ENCODE measurements around the gene ACAP2.

Gene ACAP2

DNA sequence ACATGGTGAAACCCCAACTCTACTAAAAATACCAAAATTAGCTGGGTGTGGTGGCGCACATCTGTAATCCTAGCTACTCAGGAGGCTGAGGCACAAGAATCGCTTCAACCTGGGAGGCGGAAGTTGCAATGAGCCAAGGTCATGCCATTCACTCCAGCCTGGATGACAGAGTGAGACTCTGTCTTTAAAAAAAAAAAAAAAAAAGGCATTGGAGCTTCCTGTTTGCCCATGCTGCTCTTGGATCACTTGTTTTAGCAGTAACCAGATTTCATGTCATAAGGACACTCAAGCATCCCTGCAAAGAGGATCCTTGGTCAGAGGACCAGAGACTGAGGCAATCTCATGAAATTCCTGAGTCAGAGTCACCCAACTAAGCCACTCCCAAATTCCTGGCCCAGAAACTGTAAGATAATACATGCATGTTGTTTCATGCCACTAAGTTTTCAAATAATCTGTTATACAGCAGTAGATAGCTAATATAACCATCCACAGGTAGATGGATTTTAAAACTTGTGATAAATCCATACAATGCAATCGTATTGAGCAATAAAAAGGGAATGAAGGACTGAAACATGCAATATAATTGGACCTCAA, 89.8 kb downstream of the ACAP2 start:
- no peak for TF ChIP-seq CTCF (IDR thresholded peaks at IDR 0.05; ENCODE audit: low read depth, low read length)
- H3K4me3 ChIP-seq (ENCODE audit: low read depth, low read length): no peak overlapping the region

- TF ChIP-seq CTCF (IDR thresholded peaks at IDR 0.05; ENCODE audit: low read depth, low read length): no peak
- H3K4me3 ChIP-seq (ENCODE audit: low read depth, low read length): no peak overlapping the region
These were observed 94.2 kb downstream of the ACAP2 start for GRCh38 chr3:195348426-195349115.

- no peak for TF ChIP-seq CTCF (IDR thresholded peaks at IDR 0.05; ENCODE audit: low read depth, low read length)
- no peak overlapping the region for H3K4me3 ChIP-seq (ENCODE audit: low read depth, low read length)
These were observed 105.1 kb downstream of the ACAP2 start for GRCh38 chr3:195337747-195338146.

DNA sequence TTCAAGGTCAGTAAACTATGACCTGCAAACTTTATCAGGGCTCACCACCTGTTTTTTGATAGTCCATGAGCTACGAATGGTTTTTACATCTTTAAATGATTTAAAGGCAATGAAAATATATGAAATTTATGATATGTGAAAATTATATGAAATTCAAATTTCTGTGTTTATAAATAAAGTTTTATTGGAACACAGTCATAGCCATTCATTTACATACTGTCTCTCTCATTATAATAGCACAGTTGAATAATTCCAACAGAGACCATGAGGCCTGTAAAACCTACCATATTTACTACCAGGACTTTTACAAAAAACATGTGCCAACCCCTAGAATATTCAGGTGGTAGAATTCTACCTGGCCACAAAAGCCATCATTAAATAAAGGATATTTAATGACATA, 107.9 kb downstream of the ACAP2 start:
- no peak overlapping the region for H3K4me3 ChIP-seq (ENCODE audit: low read depth, low read length)
- no peak for TF ChIP-seq CTCF (IDR thresholded peaks at IDR 0.05; ENCODE audit: low read depth, low read length)

GRCh38 chr3:195319060-195319459, 123.8 kb downstream of the ACAP2 start:
- TF ChIP-seq CTCF (IDR thresholded peaks at IDR 0.05; ENCODE audit: low read depth, low read length): no peak
- no peak overlapping the region for H3K4me3 ChIP-seq (ENCODE audit: low read depth, low read length)

DNA sequence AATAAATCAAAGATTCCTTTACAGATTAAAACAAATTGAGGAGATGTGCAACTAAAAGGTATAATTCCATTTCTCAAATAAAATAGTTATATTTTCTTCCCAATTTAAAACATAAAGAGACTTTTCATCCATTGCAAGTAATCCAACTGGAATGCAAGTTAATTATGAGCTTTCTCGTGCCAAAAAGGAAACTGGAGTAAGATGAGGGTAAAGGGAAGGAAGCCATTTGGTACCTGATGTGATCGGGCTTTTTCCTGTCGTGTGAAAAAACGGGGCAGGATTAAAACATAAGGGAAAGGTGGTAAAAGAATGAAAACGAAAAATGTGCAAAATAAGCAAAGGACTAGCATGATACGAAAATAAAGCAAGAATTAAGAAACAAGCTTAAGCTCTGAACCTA, 130.1 kb downstream of the ACAP2 start:
- TF ChIP-seq CTCF (IDR thresholded peaks at IDR 0.05; ENCODE audit: low read depth, low read length): no peak

GRCh38 chr3:195307711-195308110, 135.1 kb downstream of the ACAP2 start:
- no peak for TF ChIP-seq CTCF (IDR thresholded peaks at IDR 0.05; ENCODE audit: low read depth, low read length)
- H3K4me3 ChIP-seq (ENCODE audit: low read depth, low read length): no peak overlapping the region

More for the DNA sequence above, 130.1 kb downstream of the ACAP2 start:
- no peak overlapping the region for H3K4me3 ChIP-seq (ENCODE audit: low read depth, low read length)

Measured in WI38 (cell line).